GM18520 (cell line): Measurements from ENCODE around the gene PIGN.

Experiments
- ATAC-seq: cut with Tn5 transposase; IDR thresholded peaks from one replicate; pipeline ENCODE4 v1.9.1; 2021; ENCODE audit not compliant: unreplicated experiment

The PIGN gene

DNA sequence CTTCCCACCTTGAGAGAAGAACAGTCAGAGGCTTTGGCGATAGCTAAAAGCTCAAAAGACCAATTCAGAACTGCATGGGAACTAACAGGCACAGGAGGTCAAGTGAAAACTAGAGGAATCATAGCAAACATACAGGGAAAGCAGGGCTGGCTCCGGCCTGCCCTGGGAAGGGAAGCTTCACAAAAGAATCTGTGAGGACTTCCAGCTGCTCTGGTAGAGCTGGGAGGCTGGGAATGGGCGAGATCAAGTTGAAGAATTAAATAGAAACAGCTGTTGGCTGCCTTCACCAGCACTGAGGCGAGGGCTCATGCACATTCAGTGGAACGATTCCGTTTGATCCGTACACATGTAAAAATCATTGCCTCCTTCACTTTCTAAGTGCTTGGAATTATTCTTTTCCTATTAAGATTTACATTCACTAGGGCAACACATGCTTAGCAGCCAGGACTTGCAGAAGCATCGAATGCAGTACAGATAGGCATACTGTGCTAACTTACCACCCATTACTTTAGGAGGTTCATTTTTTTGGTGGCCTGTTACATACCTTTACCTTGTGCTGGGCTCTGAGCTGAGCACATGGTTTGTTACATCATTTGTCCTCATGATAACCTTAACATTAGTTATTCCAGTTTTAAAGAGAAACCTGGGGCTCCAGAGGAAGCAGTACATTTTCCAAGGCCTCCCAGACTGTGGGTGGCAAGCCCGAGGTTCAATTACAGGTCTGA lies 168.7 kb downstream of the PIGN start:
- ATAC-seq: no peak

GRCh38 chr18:62017618-62018017 lies 169.2 kb downstream of the PIGN start:
- ATAC-seq: no peak

DNA sequence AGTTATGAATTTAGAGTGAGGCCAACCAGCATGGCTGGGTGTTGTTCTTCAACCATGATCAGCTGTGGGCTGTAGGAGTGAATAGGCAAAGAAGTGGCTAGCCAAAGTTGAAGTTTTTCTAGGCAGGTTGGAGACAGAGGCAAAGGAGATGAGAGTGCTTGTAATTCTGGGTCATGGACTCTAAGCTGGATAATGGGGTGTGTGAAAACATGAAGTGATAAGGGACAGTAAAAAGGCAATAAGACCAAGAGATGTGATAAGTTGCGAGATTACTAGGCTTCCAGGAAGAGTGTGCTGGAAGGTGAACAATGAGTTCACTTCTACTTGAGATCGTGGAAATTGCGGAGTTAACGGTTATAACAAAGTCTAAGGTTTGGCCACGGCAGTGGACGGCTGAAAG lies 175.4 kb downstream of the PIGN start:
- no peak for ATAC-seq

GRCh38 chr18:62009521-62009920 lies 177.3 kb downstream of the PIGN start:
- no peak for ATAC-seq

GRCh38 chr18:62001396-62001795 lies 185.5 kb downstream of the PIGN start:
- no peak for ATAC-seq

- ATAC-seq: no peak
Measured at GRCh38 chr18:61998957-61999356, 187.9 kb downstream of the PIGN start.

GRCh38 chr18:61998335-61998734 lies 188.5 kb downstream of the PIGN start:
- ATAC-seq: no peak

GRCh38 chr18:61995618-61996017 lies 191.2 kb downstream of the PIGN start:
- no peak for ATAC-seq

DNA sequence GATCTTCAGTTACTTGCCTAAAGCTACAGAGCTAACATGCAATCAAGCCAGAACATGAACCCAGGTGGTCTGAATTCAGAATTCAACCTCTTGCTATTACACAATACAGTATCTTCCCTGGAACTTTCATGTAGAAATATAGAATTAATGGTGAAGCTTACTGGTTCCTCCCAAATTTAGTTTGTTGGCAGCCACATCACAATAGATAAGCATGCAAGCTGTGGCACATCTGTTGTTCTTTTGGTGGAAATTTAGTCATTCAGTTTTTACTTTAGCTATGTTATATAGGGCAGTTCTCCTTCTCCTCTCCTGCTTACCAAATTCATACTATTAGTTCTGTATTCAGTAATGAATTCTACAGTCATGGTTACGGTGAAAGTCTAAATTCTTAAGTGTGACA lies 193.0 kb downstream of the PIGN start:
- no peak for ATAC-seq

- no peak for ATAC-seq
Measured at GRCh38 chr18:61992923-61993322, 193.9 kb downstream of the PIGN start.

DNA sequence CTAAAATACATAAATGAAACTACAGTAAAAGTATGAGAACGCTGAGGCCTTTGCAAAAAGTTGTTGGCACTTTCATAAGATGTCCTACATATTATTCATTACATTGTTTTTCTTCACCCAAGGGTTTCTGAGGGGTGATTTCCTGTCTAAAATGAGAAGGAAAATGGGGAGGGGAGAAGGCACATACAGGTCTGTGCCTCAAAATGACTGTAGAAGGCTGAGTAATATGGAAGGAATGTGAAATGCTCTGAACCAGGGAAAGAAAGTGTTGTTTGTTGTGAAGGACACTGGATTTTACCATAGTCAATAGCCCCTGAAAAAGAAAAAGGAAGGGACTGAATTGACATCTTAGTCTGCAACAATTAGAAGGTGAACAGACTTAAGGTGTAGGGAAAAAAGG lies 194.6 kb downstream of the PIGN start:
- no peak for ATAC-seq

GRCh38 chr18:61991836-61992235 lies 195.0 kb downstream of the PIGN start:
- ATAC-seq: no peak

DNA sequence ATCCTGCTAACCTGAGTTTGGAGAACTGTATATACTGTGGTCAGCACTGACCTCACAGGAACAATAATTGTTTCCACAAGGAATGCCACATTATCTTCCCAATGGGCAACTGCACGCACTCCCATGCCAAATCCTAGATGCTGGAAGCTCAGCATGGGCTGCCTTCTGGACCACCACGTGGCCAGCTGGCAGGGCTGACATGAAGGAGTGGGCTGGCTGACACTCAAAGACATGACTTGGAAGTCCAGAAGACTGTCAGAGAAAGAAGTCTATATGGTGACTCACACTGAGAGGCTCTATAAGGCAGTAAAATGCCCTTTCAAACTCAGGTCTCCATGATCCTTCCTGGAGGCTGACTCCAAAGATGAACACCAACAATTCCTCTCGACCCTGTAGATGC lies 195.7 kb downstream of the PIGN start:
- ATAC-seq: no peak
